ENCODE measurements around the gene PLEKHA6.

PLEKHA6 gene

DNA sequence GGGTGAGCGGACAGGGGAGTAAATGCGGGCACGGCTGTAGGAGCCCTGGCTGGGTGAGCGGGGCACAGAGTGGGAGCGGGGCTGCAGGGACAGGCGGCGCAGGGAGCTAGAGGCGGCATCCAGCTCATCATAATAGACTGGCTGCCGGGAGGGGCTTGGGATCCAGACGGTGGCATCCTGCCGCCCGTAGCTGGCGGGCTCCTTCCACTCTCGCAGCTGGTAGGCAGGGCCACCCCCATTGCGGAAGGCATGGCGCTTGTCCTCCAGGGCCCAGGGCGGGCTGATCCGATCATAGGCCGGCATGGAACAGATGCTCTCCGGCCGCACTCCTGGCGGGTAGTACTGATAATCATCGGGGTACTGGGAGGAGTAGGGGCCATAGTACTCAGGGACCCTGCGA is 102.3 kb downstream of the PLEKHA6 start:
- Histone ChIP-seq H3K4me3 (replicated peaks; ENCODE audit: insufficient read depth, low read length) (no peak overlapping the region), H3K27me3 (ENCODE audit: insufficient read depth, poor library complexity, severe bottlenecking) (no peaks in the 10 kb centered on the region), H3K27ac (replicated peaks) (no peak overlapping the region)
- DNase-seq (ENCODE audit: low read depth in 1 of 2, low spot score in 1 of 2) = no peak
- TF ChIP-seq SPI1 (IDR thresholded peaks at IDR 0.05; ENCODE audit: borderline replicate concordance, low read depth) (no peak), POLR2AphosphoS5 (IDR thresholded peaks at IDR 0.05; ENCODE audit: low read depth) (no peak), GABPA (IDR thresholded peaks at IDR 0.05; ENCODE audit: low read depth) (no peak)
- TF ChIP-seq, protein P1, sequence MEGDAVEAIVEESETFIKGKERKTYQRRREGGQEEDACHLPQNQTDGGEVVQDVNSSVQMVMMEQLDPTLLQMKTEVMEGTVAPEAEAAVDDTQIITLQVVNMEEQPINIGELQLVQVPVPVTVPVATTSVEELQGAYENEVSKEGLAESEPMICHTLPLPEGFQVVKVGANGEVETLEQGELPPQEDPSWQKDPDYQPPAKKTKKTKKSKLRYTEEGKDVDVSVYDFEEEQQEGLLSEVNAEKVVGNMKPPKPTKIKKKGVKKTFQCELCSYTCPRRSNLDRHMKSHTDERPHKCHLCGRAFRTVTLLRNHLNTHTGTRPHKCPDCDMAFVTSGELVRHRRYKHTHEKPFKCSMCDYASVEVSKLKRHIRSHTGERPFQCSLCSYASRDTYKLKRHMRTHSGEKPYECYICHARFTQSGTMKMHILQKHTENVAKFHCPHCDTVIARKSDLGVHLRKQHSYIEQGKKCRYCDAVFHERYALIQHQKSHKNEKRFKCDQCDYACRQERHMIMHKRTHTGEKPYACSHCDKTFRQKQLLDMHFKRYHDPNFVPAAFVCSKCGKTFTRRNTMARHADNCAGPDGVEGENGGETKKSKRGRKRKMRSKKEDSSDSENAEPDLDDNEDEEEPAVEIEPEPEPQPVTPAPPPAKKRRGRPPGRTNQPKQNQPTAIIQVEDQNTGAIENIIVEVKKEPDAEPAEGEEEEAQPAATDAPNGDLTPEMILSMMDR (IDR thresholded peaks at IDR 0.05; ENCODE audit: insufficient read depth, low read length) = no peak
- TF ChIP-seq, protein P2, sequence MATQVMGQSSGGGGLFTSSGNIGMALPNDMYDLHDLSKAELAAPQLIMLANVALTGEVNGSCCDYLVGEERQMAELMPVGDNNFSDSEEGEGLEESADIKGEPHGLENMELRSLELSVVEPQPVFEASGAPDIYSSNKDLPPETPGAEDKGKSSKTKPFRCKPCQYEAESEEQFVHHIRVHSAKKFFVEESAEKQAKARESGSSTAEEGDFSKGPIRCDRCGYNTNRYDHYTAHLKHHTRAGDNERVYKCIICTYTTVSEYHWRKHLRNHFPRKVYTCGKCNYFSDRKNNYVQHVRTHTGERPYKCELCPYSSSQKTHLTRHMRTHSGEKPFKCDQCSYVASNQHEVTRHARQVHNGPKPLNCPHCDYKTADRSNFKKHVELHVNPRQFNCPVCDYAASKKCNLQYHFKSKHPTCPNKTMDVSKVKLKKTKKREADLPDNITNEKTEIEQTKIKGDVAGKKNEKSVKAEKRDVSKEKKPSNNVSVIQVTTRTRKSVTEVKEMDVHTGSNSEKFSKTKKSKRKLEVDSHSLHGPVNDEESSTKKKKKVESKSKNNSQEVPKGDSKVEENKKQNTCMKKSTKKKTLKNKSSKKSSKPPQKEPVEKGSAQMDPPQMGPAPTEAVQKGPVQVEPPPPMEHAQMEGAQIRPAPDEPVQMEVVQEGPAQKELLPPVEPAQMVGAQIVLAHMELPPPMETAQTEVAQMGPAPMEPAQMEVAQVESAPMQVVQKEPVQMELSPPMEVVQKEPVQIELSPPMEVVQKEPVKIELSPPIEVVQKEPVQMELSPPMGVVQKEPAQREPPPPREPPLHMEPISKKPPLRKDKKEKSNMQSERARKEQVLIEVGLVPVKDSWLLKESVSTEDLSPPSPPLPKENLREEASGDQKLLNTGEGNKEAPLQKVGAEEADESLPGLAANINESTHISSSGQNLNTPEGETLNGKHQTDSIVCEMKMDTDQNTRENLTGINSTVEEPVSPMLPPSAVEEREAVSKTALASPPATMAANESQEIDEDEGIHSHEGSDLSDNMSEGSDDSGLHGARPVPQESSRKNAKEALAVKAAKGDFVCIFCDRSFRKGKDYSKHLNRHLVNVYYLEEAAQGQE (IDR thresholded peaks at IDR 0.05; ENCODE audit: insufficient replicate concordance, low read depth) = no peak

GRCh38 chr1:204256531-204256930 is 103.2 kb downstream of the PLEKHA6 start:
- Histone ChIP-seq H3K27ac (replicated peaks) (no peak overlapping the region), H3K4me3 (replicated peaks; ENCODE audit: insufficient read depth, low read length) (no peak overlapping the region), H3K27me3 (ENCODE audit: insufficient read depth, poor library complexity, severe bottlenecking) (no peaks in the 10 kb centered on the region)
- DNase-seq (ENCODE audit: low read depth in 1 of 2, low spot score in 1 of 2) = no peak
- TF ChIP-seq GABPA (IDR thresholded peaks at IDR 0.05; ENCODE audit: low read depth) (no peak), POLR2AphosphoS5 (IDR thresholded peaks at IDR 0.05; ENCODE audit: low read depth) (no peak)
- TF ChIP-seq, protein P1 (IDR thresholded peaks at IDR 0.05; ENCODE audit: insufficient read depth, low read length) = no peak
- TF ChIP-seq, protein P2 (IDR thresholded peaks at IDR 0.05; ENCODE audit: insufficient replicate concordance, low read depth) = no peak

DNA sequence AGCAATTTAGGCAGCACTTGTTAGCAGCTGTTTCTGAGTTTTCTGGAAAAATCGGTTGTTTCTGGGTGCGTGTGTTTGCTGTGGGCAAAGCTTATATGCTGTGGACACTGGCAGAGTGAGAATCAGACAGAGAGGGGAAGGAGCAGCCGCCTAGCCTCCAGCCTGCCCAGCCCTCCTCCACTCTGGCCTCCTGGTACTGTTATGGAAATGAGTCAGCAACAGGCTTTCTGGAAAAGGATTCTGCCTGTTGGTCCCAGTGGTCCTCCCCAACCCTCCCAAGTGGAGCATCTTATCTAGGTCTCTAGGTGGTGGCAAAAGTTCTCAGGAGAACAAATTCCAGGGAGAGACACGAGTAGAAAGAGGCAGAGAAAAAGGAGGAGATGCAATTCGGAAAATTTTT is 103.8 kb downstream of the PLEKHA6 start:
- Histone ChIP-seq H3K4me3 (replicated peaks; ENCODE audit: insufficient read depth, low read length) (no peak overlapping the region), H3K27me3 (ENCODE audit: insufficient read depth, poor library complexity, severe bottlenecking) (no peaks in the 10 kb centered on the region), H3K27ac (replicated peaks) (no peak overlapping the region)
- TF ChIP-seq, protein P1 (IDR thresholded peaks at IDR 0.05; ENCODE audit: insufficient read depth, low read length) = no peak
- TF ChIP-seq SPI1 (IDR thresholded peaks at IDR 0.05; ENCODE audit: borderline replicate concordance, low read depth) (no peak), POLR2AphosphoS5 (IDR thresholded peaks at IDR 0.05; ENCODE audit: low read depth) (no peak), GABPA (IDR thresholded peaks at IDR 0.05; ENCODE audit: low read depth) (no peak)
- TF ChIP-seq, protein P2 (IDR thresholded peaks at IDR 0.05; ENCODE audit: insufficient replicate concordance, low read depth) = no peak
- no peak for DNase-seq (ENCODE audit: low read depth in 1 of 2, low spot score in 1 of 2)
